Body of pancreas (tissue), 4 donors: ENCODE results near the gene CATSPER1. TPM values are rescaled to one million over a fixed set of nuclear protein-coding genes. Genes with fewer than 3 reads are reported as not detected.

ENCODE experiments used
- ATAC-seq: fragments of 150-250 bp; one replicate; pipeline ENCODE4 v1.9.1; 2016
- DNase-seq, 4 donors: peaks; one replicate each; pipeline ENCODE4 v3.0.0-alpha.2; 2019
- H3K27ac ChIP-seq, 4 donors: fragments of 200-600 bp; sonication (generic); 1 replicate in 3 of 4; 2 replicates in 1 of 4; pipeline versions ENCODE4 v1.5.1 to v1.6.1; 2016 to 2019; ENCODE audit warnings: mild to moderate bottlenecking in 1 of 4, mixed read lengths in 1 of 4, moderate library complexity in 1 of 4
- H3K27me3 ChIP-seq, 2 donors: fragments of 200-600 bp; sonication (generic); one replicate each; pipeline ENCODE4 v1.6.0; 2016; ENCODE audit warnings: mild to moderate bottlenecking in 1 of 2
- H3K36me3 ChIP-seq, 2 donors: fragments of 200-600 bp; sonication (generic); replicated peaks in 1 of 2; 2 replicates each; pipeline ENCODE4 v1.5.1; 2016; ENCODE audit warnings: low read depth in 2 of 2; ENCODE audit not compliant: insufficient read depth in 1 of 2
- H3K4me1 ChIP-seq: fragments of 200-600 bp; sonication (generic); one replicate; pipeline ENCODE4 v1.6.0; 2016
- H3K4me3 ChIP-seq, 2 donors: fragments of 200-600 bp; sonication (generic); 1 replicate in 1 of 2; 2 replicates in 1 of 2; pipeline ENCODE4 v1.5.1; 2016 to 2019
- H3K9me3 ChIP-seq, 3 donors: fragments of 200-600 bp; sonication (generic); 1 replicate in 2 of 3; 2 replicates in 1 of 3; pipeline ENCODE4 v1.5.1; 2016
- POLR2A ChIP-seq, 3 donors: fragments of 450-650 bp; IDR thresholded peaks; one replicate each; pipeline ENCODE4 v1.6.1; 2016; ENCODE audit warnings: antibody characterized with exemption in 3 of 3, mild to moderate bottlenecking in 2 of 3
- WGBS, 2 donors: methylation state at CpG; one replicate each; pipeline ENCODE4 v1.1.5; 2017; 5-methylcytosine and 5-hydroxymethylcytosine counted together
- intact Hi-C: fragments of 100-400 bp; cut with DNase I; formaldehyde crosslinking; loops from one replicate; pipeline ENCODE4 v1.15.1; 2023
- total RNA-seq, 2 donors: library from RNA; depleted of rRNA; stranded (reverse); fragments of >200 nt; gene quantifications; one replicate each; pipeline ENCODE4 v1.1.0, GENCODE V29; 2016
- TF ChIP-seq, protein P1 (sequence below), 7 experiments: fragments of 450-650 bp in 4 of 7; fragments of 200-600 bp in 3 of 7; sonication (generic) in 3 of 7; IDR thresholded peaks; one replicate each; pipeline ENCODE4 v1.5.1; 2016 to 2019; ENCODE audit warnings: antibody characterized with exemption in 7 of 7

Gene CATSPER1
- total RNA-seq: not detected

DNA sequence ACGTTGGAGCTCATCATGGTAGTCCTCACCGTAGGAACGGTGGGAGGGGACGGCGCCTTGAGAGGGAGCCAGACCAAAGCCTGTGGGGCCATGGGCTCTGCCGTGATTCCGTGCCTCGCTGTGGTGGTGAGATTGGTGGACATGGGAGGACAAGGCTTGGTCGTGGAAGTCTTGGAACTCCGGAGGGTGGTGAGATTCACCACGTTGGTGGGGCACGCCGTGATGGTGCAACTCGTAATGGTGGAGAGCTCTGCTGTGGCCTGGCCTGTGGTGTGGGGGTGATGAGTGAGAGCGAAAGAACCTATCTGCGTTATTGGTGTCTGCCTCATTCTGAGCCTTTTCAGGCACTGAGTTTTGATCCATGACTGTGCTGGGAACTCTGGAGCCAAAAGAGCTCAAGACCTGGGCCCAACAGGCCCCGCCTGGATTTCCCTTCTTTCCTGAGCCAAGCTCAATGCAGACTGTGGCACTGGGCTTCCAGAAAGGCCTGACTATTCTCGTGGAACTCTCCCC, at the start of gene CATSPER1:
Gene CATSPER1, minus strand, starts transcription at position 463 of the 513 bp plus-strand sequence. Its CDS starts 100 bp downstream, at position 363.
- 84 to 90% methylated on average over 13 to 18 of the region's 18 CpGs for WGBS, 2 donors
- DNase-seq: no peak
- Histone ChIP-seq H3K9me3 (no peaks in the 10 kb centered on the region), H3K27me3 (no peaks in the 10 kb centered on the region), H3K27ac (no peak within 1 kb of the TSS), H3K4me3 (no peak within 1 kb of the TSS), H3K4me1 (peaks cover 11% of the 10 kb centered on the region), H3K36me3 (no peaks in the 10 kb centered on the region)
- TF ChIP-seq POLR2A (IDR thresholded peaks at IDR 0.05): no peak
- TF ChIP-seq, protein P1, sequence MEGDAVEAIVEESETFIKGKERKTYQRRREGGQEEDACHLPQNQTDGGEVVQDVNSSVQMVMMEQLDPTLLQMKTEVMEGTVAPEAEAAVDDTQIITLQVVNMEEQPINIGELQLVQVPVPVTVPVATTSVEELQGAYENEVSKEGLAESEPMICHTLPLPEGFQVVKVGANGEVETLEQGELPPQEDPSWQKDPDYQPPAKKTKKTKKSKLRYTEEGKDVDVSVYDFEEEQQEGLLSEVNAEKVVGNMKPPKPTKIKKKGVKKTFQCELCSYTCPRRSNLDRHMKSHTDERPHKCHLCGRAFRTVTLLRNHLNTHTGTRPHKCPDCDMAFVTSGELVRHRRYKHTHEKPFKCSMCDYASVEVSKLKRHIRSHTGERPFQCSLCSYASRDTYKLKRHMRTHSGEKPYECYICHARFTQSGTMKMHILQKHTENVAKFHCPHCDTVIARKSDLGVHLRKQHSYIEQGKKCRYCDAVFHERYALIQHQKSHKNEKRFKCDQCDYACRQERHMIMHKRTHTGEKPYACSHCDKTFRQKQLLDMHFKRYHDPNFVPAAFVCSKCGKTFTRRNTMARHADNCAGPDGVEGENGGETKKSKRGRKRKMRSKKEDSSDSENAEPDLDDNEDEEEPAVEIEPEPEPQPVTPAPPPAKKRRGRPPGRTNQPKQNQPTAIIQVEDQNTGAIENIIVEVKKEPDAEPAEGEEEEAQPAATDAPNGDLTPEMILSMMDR (IDR thresholded peaks at IDR 0.05): no peak
- ATAC-seq: no peak
- intact Hi-C loops: no loop called here

DNA sequence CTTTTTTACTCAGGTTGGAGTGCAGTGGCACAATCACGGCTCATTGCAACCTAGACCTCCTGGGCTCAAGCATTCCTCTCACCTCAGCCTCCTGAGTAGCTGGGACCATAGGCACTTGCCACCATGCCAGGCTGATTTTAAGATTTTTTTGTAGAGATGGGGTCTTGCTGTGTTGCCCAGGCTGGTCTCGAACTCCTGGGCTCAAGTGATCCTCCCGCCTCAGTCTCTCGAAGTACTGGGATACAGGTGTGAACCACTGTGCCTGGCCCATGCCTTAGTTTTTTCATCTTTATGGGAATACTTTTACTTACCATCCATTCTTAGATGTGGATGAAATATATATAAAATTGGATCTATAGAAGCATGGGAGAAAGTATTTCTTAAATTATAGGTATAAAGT, 49.0 kb upstream of the CATSPER1 start:
- H3K4me1 ChIP-seq: peaks cover 12% of the 10 kb centered on the region
- no peak overlapping the region for H3K4me3 ChIP-seq
- WGBS, 2 donors: 96% methylated on average over 4 of the region's 4 CpGs
- no peak overlapping the region for H3K27ac ChIP-seq
- no peaks in the 10 kb centered on the region for H3K27me3 ChIP-seq
- no peaks in the 10 kb centered on the region for H3K36me3 ChIP-seq
- ATAC-seq: no peak
- H3K9me3 ChIP-seq: no peaks in the 10 kb centered on the region
- DNase-seq: no peak
- TF ChIP-seq, protein P1 (IDR thresholded peaks at IDR 0.05): no peak
- no peak for TF ChIP-seq POLR2A (IDR thresholded peaks at IDR 0.05)
- intact Hi-C loops: no loop called here

DNA sequence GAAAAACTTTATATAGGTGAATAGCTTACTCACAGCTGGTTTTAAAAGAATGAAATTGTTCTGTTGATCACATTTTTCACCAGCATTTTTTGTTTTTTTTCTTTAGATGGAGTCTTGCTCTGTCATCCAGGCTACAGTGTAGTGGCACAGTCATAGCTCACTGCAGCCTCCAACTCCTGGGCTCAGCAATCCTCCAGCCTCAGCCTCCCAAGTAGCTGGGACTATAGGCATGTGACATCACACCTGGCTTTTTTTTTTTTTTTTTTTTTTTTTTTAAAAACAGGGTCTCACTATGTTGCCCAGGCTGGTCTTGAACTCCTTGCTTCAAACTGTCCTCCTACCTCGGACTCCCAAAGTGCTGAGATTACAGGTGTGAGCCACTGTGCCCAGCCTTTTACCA, 47.4 kb upstream of the CATSPER1 start:
- TF ChIP-seq, protein P1 (IDR thresholded peaks at IDR 0.05): no peak
- no peak for TF ChIP-seq POLR2A (IDR thresholded peaks at IDR 0.05)
- WGBS, 2 donors: 83 to 100% methylated on average over 1 of the region's 1 CpG
- intact Hi-C loops: no loop called here

DNA sequence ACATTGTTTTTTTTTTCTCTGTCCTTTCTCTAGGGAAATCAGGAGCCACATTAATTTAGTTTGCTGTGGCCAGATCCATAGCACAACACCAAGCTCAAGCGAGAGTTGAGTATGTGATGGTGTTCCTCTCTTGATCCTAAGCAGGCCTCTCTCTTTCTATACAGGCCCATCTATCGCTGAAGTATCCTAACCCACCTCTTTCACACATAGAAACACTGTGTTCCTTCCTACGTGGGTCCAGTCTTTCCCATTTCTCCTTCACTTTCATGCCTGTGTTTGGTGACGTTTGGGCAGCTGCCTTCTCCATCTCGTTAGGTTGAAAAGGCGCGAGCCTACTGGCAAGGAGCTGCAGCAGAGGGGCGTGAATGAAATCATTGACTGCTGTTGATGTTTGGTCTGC, 46.2 kb upstream of the CATSPER1 start:
- Histone ChIP-seq H3K36me3 (peaks cover 0 to 3% of the 10 kb centered on the region in 2 donors), H3K4me3 (no peak overlapping the region), H3K9me3 (no peaks in the 10 kb centered on the region), H3K27me3 (no peaks in the 10 kb centered on the region), H3K4me1 (peaks cover 31% of the 10 kb centered on the region), H3K27ac (peak overlapping the region in 1 of 4 donors; percentile 23)
- TF ChIP-seq, protein P1 (IDR thresholded peaks at IDR 0.05): no peak
- TF ChIP-seq POLR2A (IDR thresholded peaks at IDR 0.05): no peak
- intact Hi-C loops: no loop called here
- ATAC-seq: no peak
- 69 to 73% methylated on average over 8 of the region's 8 CpGs for WGBS, 2 donors
- no peak for DNase-seq

More for the DNA sequence above, 47.4 kb upstream of the CATSPER1 start:
- DNase-seq (no peak), ATAC-seq (no peak)
- Histone ChIP-seq H3K4me3 (no peak overlapping the region), H3K36me3 (no peaks in the 10 kb centered on the region), H3K4me1 (peaks cover 20% of the 10 kb centered on the region), H3K27ac (no peak overlapping the region), H3K27me3 (no peaks in the 10 kb centered on the region), H3K9me3 (no peaks in the 10 kb centered on the region)

DNA sequence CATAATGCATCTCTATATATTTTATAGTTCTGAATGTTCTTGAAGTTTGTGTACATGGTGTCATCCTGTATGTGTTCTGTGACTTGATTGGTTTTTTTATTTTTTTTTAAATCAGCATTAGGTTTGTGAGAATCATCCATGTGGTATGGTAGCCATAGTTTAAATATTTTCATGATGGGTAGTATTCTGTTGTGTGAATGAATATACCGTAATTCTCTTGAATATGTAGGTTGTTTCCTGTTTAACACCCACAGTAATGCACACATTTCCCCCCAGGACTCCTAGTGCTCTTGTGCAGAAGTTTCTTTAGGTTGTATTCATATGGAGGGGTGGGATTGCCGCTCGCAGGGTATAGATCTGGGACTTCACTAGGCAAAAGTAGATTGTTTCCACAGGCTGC, 45.8 kb upstream of the CATSPER1 start:
- peaks cover 0 to 7% of the 10 kb centered on the region in 2 donors for H3K36me3 ChIP-seq
- WGBS, 2 donors: 94 to 96% methylated on average over 3 of the region's 3 CpGs
- no peak overlapping the region for H3K4me3 ChIP-seq

More for the DNA sequence above, 45.8 kb upstream of the CATSPER1 start:
- intact Hi-C loops: no loop called here
- H3K27ac ChIP-seq: peak overlapping the region in 1 of 4 donors; percentile 23
- DNase-seq (no peak), ATAC-seq (no peak)
- no peaks in the 10 kb centered on the region for H3K27me3 ChIP-seq
- H3K9me3 ChIP-seq: no peaks in the 10 kb centered on the region
- peaks cover 31% of the 10 kb centered on the region for H3K4me1 ChIP-seq
- TF ChIP-seq, protein P1 (IDR thresholded peaks at IDR 0.05): no peak
- no peak for TF ChIP-seq POLR2A (IDR thresholded peaks at IDR 0.05)
